ENCODE results near the gene ALPK1.

The ALPK1 gene

GRCh38 chr4:112328734-112329130 lies 31.6 kb downstream of the ALPK1 start:
- no peak for DNase-seq (ENCODE audit: low read depth)

GRCh38 chr4:112329672-112330375 lies 32.7 kb downstream of the ALPK1 start:
- DNase-seq (ENCODE audit: low read depth): no peak

GRCh38 chr4:112330921-112331320 lies 33.8 kb downstream of the ALPK1 start:
- DNase-seq (ENCODE audit: low read depth): no peak

GRCh38 chr4:112332398-112332797 lies 35.2 kb downstream of the ALPK1 start:
- DNase-seq (ENCODE audit: low read depth): no peak

GRCh38 chr4:112340023-112340422 lies 42.9 kb downstream of the ALPK1 start:
- DNase-seq (ENCODE audit: low read depth): no peak

- no peak for DNase-seq (ENCODE audit: low read depth)
Measured at GRCh38 chr4:112341033-112341432, 43.9 kb downstream of the ALPK1 start.

- no peak for DNase-seq (ENCODE audit: low read depth)
Measured at GRCh38 chr4:112343330-112344080, 46.3 kb downstream of the ALPK1 start.

- DNase-seq (ENCODE audit: low read depth): no peak
Measured at GRCh38 chr4:112348488-112349158, 51.5 kb downstream of the ALPK1 start.

GRCh38 chr4:112352736-112353135 lies 55.6 kb downstream of the ALPK1 start:
- no peak for DNase-seq (ENCODE audit: low read depth)

- DNase-seq (ENCODE audit: low read depth): no peak
Measured at GRCh38 chr4:112355662-112356061, 58.5 kb downstream of the ALPK1 start.

- no peak for DNase-seq (ENCODE audit: low read depth)
Measured at GRCh38 chr4:112357453-112357852, 60.3 kb downstream of the ALPK1 start.

GRCh38 chr4:112357897-112358296 lies 60.7 kb downstream of the ALPK1 start:
- no peak for DNase-seq (ENCODE audit: low read depth)

- no peak for DNase-seq (ENCODE audit: low read depth)
Measured at GRCh38 chr4:112358415-112358814, 61.2 kb downstream of the ALPK1 start.

- no peak for DNase-seq (ENCODE audit: low read depth)
Measured at GRCh38 chr4:112358952-112359749, 62.0 kb downstream of the ALPK1 start.

- no peak for DNase-seq (ENCODE audit: low read depth)
Measured at GRCh38 chr4:112361181-112361791, 64.1 kb downstream of the ALPK1 start.

- DNase-seq (ENCODE audit: low read depth): no peak
Measured at GRCh38 chr4:112370466-112370865, 73.3 kb downstream of the ALPK1 start.

- no peak for DNase-seq (ENCODE audit: low read depth)
Measured at GRCh38 chr4:112371361-112371760, 74.2 kb downstream of the ALPK1 start.

- DNase-seq (ENCODE audit: low read depth): no peak
Measured at GRCh38 chr4:112374850-112375249, 77.7 kb downstream of the ALPK1 start.

- DNase-seq (ENCODE audit: low read depth): no peak
Measured at GRCh38 chr4:112377171-112377570, 80.0 kb downstream of the ALPK1 start.

GRCh38 chr4:112377594-112378242 lies 80.5 kb downstream of the ALPK1 start:
- DNase-seq (ENCODE audit: low read depth): no peak

GRCh38 chr4:112378243-112378620 lies 81.1 kb downstream of the ALPK1 start:
- no peak for DNase-seq (ENCODE audit: low read depth)
